Neural cell (in vitro differentiated cells): ENCODE results near the gene WDR82. TPM values are rescaled to one million over a fixed set of nuclear protein-coding genes. Genes with fewer than 3 reads are reported as not detected.

Source experiments
- H2AFZ ChIP-seq: fragments of 200-600, 300-800 bp; sonication (generic), shearing (Covaris generic); 2 replicates; pipeline ENCODE4 v1.6.0; 2014; ENCODE audit warnings: low read depth, mild to moderate bottlenecking, antibody characterized with exemption, low read length, moderate library complexity
- H3F3A ChIP-seq: fragments of 200-600 bp; shearing (Covaris generic); 2 replicates; pipeline ENCODE4 v1.6.1; 2016; ENCODE audit warnings: mild to moderate bottlenecking, moderate library complexity, mixed read lengths, antibody characterized with exemption, low read length; ENCODE audit not compliant: insufficient read depth, poor library complexity, severe bottlenecking
- H3K27ac ChIP-seq: fragments of 200-600, 300-800 bp; sonication (generic), shearing (Covaris generic); 2 replicates; pipeline ENCODE4 v1.5.1; 2014; ENCODE audit warnings: mild to moderate bottlenecking, low read length, moderate library complexity
- H3K27me3 ChIP-seq: fragments of 300-800, 200-600 bp; sonication (generic), shearing (Covaris generic); 2 replicates; pipeline ENCODE4 v1.6.0; 2014; ENCODE audit warnings: mild to moderate bottlenecking, low read depth, low read length, moderate library complexity; ENCODE audit not compliant: insufficient read depth
- H3K36me3 ChIP-seq: fragments of 300-800, 200-600 bp; sonication (generic), shearing (Covaris generic); 2 replicates; pipeline ENCODE4 v1.5.1; 2014; ENCODE audit warnings: mild to moderate bottlenecking, antibody characterized with exemption, low read length, moderate library complexity; ENCODE audit not compliant: insufficient read depth
- H3K4me2 ChIP-seq: fragments of 300-800, 200-600 bp; sonication (generic), shearing (Covaris generic); 2 replicates; pipeline ENCODE4 v1.6.0; 2014; ENCODE audit warnings: mild to moderate bottlenecking, low read length
- H3K4me3 ChIP-seq: fragments of 300-800, 200-600 bp; sonication (generic), shearing (Covaris generic); 2 replicates; pipeline ENCODE4 v1.5.1; 2014; ENCODE audit warnings: mild to moderate bottlenecking, low read length, moderate library complexity
- H3K79me2 ChIP-seq: fragments of 200-600 bp; shearing (Covaris generic); replicated peaks from 2 replicates; pipeline ENCODE4 v1.6.0; 2014; ENCODE audit warnings: mild to moderate bottlenecking, low read length, moderate library complexity; ENCODE audit not compliant: insufficient read depth
- H3K9ac ChIP-seq: fragments of 300-800, 200-600 bp; sonication (generic), shearing (Covaris generic); 2 replicates; pipeline ENCODE4 v1.6.1; 2016; ENCODE audit warnings: mild to moderate bottlenecking, low read length, mixed read lengths
- H3K9me2 ChIP-seq: fragments of 200-600 bp; shearing (Covaris generic); 2 replicates; pipeline ENCODE4 v1.6.1; 2016; ENCODE audit warnings: mild to moderate bottlenecking, low read length, mixed read lengths; ENCODE audit not compliant: insufficient read depth
- H3K9me3 ChIP-seq: fragments of 200-600, 300-800 bp; sonication (generic), shearing (Covaris generic); 2 replicates; pipeline ENCODE4 v1.6.1; 2016; ENCODE audit warnings: mild to moderate bottlenecking, mixed run types, low read length, moderate library complexity, mixed read lengths
- H4K20me1 ChIP-seq: fragments of 200-600 bp; shearing (Covaris generic); 2 replicates; pipeline ENCODE4 v1.6.1; 2016; ENCODE audit warnings: mild to moderate bottlenecking, mixed run types; ENCODE audit not compliant: insufficient read depth
- EP300 ChIP-seq: fragments of 450-650 bp; conservative IDR thresholded peaks from 2 replicates; pipeline ENCODE4 v1.6.1; 2014; ENCODE audit warnings: antibody characterized with exemption, mild to moderate bottlenecking, moderate library complexity; ENCODE audit not compliant: poor library complexity, severe bottlenecking
- EZH2 ChIP-seq: fragments of 200-600, 300-800 bp; shearing (Covaris generic), sonication (generic); IDR thresholded peaks from 2 replicates; pipeline ENCODE4 v1.6.1; 2014; ENCODE audit warnings: antibody characterized with exemption, low read length, borderline replicate concordance, mild to moderate bottlenecking; ENCODE audit not compliant: insufficient read depth, poor library complexity, severe bottlenecking
- MXI1 ChIP-seq: fragments of 450-650 bp; conservative IDR thresholded peaks from 2 replicates; pipeline ENCODE4 v1.6.1; 2014; ENCODE audit warnings: antibody characterized with exemption, mild to moderate bottlenecking; ENCODE audit not compliant: poor library complexity, severe bottlenecking
- POLR2AphosphoS5 ChIP-seq: IDR thresholded peaks from 2 replicates; pipeline ENCODE4 v1.6.1; 2012
- RAD21 ChIP-seq: fragments of 450-650 bp; conservative IDR thresholded peaks from 2 replicates; pipeline ENCODE4 v1.6.1; 2014; ENCODE audit warnings: antibody characterized with exemption, mild to moderate bottlenecking, moderate library complexity
- SMC3 ChIP-seq: fragments of 450-650 bp; conservative IDR thresholded peaks from 2 replicates; pipeline ENCODE4 v1.6.1; 2014; ENCODE audit warnings: antibody characterized with exemption, mild to moderate bottlenecking, moderate library complexity; ENCODE audit not compliant: poor library complexity
- TAF1 ChIP-seq: IDR thresholded peaks from 2 replicates; pipeline ENCODE4 v1.6.1; 2012; ENCODE audit warnings: low read depth
- polyA plus RNA-seq: library from polyadenylated mRNA; depleted of rRNA; stranded (reverse); fragments of >200 nt; gene quantifications from 2 replicates; pipeline ENCODE4 v1.2.3, GENCODE V29; 2014
- TF ChIP-seq, protein P1 (sequence below): fragments of 450-650 bp; IDR thresholded peaks from 2 replicates; pipeline ENCODE4 v1.5.1; 2014; ENCODE audit warnings: antibody characterized with exemption, mild to moderate bottlenecking, moderate library complexity; ENCODE audit not compliant: poor library complexity, severe bottlenecking
- TF ChIP-seq, protein P2 (sequence below): IDR thresholded peaks from 2 replicates; pipeline ENCODE4 v1.6.1; 2012; ENCODE audit warnings: borderline replicate concordance

The WDR82 gene
- polyA plus RNA-seq, 1 donor from 2014 or later = 163 TPM

- no peaks in the 10 kb centered on the region for H3K9me2 ChIP-seq
Measured at GRCh38 chr3:52230889-52231499, 47.5 kb downstream of the WDR82 start.

DNA sequence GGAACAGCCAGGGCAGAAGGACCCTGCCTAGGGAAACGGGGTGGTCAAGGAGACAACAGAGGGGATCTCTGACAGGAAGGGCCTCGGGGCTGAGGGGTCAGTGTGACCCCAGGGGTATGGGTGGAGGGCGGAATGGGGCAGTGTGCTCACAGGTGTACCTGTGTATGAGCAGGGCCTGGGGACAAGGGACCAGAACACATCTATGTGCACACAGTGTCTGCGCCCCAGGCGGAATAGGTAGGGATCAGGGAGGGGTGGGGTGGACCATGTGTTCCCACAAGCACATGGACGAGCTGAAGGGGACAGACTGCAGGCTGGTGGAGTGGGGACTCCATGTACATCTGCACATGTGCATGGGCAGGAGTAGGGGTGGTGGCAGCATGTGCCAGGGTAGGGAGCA lies 48.0 kb downstream of the WDR82 start:
- TF ChIP-seq, protein P1, sequence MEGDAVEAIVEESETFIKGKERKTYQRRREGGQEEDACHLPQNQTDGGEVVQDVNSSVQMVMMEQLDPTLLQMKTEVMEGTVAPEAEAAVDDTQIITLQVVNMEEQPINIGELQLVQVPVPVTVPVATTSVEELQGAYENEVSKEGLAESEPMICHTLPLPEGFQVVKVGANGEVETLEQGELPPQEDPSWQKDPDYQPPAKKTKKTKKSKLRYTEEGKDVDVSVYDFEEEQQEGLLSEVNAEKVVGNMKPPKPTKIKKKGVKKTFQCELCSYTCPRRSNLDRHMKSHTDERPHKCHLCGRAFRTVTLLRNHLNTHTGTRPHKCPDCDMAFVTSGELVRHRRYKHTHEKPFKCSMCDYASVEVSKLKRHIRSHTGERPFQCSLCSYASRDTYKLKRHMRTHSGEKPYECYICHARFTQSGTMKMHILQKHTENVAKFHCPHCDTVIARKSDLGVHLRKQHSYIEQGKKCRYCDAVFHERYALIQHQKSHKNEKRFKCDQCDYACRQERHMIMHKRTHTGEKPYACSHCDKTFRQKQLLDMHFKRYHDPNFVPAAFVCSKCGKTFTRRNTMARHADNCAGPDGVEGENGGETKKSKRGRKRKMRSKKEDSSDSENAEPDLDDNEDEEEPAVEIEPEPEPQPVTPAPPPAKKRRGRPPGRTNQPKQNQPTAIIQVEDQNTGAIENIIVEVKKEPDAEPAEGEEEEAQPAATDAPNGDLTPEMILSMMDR = no peak
- TF ChIP-seq EZH2 (no peak), MXI1 (no peak), POLR2AphosphoS5 (no peak), EP300 (no peak), RAD21 (no peak), TAF1 (no peak), SMC3 (no peak)
- TF ChIP-seq, protein P2, sequence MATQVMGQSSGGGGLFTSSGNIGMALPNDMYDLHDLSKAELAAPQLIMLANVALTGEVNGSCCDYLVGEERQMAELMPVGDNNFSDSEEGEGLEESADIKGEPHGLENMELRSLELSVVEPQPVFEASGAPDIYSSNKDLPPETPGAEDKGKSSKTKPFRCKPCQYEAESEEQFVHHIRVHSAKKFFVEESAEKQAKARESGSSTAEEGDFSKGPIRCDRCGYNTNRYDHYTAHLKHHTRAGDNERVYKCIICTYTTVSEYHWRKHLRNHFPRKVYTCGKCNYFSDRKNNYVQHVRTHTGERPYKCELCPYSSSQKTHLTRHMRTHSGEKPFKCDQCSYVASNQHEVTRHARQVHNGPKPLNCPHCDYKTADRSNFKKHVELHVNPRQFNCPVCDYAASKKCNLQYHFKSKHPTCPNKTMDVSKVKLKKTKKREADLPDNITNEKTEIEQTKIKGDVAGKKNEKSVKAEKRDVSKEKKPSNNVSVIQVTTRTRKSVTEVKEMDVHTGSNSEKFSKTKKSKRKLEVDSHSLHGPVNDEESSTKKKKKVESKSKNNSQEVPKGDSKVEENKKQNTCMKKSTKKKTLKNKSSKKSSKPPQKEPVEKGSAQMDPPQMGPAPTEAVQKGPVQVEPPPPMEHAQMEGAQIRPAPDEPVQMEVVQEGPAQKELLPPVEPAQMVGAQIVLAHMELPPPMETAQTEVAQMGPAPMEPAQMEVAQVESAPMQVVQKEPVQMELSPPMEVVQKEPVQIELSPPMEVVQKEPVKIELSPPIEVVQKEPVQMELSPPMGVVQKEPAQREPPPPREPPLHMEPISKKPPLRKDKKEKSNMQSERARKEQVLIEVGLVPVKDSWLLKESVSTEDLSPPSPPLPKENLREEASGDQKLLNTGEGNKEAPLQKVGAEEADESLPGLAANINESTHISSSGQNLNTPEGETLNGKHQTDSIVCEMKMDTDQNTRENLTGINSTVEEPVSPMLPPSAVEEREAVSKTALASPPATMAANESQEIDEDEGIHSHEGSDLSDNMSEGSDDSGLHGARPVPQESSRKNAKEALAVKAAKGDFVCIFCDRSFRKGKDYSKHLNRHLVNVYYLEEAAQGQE = no peak
- H3K27ac ChIP-seq = no peak overlapping the region
- H3K36me3 ChIP-seq = peaks cover 8% of the 10 kb centered on the region
- no peak overlapping the region for H3K4me3 ChIP-seq
- no peak overlapping the region for H2AFZ ChIP-seq
- no peak overlapping the region for H3K9ac ChIP-seq
- no peaks in the 10 kb centered on the region for H3K79me2 ChIP-seq
- H4K20me1 ChIP-seq = no peaks in the 10 kb centered on the region
- H3K4me2 ChIP-seq = no peak overlapping the region
- H3F3A ChIP-seq = no peaks in the 10 kb centered on the region
- no peaks in the 10 kb centered on the region for H3K27me3 ChIP-seq
- H3K9me2 ChIP-seq = no peaks in the 10 kb centered on the region
- H3K9me3 ChIP-seq = no peaks in the 10 kb centered on the region

More at GRCh38 chr3:52230889-52231499, 47.5 kb downstream of the WDR82 start:
- Histone ChIP-seq H3K9me3 (no peaks in the 10 kb centered on the region), H3K9ac (no peak overlapping the region), H3K27me3 (no peaks in the 10 kb centered on the region), H3K4me2 (no peak overlapping the region), H3K27ac (no peak overlapping the region), H4K20me1 (no peaks in the 10 kb centered on the region), H2AFZ (no peak overlapping the region), H3K36me3 (peaks cover 8% of the 10 kb centered on the region), H3K79me2 (no peaks in the 10 kb centered on the region), H3K4me3 (no peak overlapping the region), H3F3A (no peaks in the 10 kb centered on the region)
- TF ChIP-seq, protein P1 = no peak
- TF ChIP-seq MXI1 (no peak), EZH2 (no peak), EP300 (no peak), POLR2AphosphoS5 (no peak), TAF1 (no peak)
- TF ChIP-seq, protein P2 = no peak
